Loucy (cell line): Measurements from ENCODE around the gene NPSR1.

Experiments
- EZH2phosphoT487 ChIP-seq: fragments of 200-600 bp; IDR thresholded peaks from 2 replicates; pipeline ENCODE4 v1.6.1; 2018; ENCODE audit warnings: antibody characterized with exemption, mild to moderate bottlenecking, moderate library complexity, borderline replicate concordance
- TF ChIP-seq, protein P1 (sequence below): fragments of 200-600 bp; sonication (generic); conservative IDR thresholded peaks from 2 replicates; pipeline ENCODE4 v1.5.1; 2014; ENCODE audit warnings: mild to moderate bottlenecking, antibody characterized with exemption, low read length

- TF ChIP-seq, protein P1, sequence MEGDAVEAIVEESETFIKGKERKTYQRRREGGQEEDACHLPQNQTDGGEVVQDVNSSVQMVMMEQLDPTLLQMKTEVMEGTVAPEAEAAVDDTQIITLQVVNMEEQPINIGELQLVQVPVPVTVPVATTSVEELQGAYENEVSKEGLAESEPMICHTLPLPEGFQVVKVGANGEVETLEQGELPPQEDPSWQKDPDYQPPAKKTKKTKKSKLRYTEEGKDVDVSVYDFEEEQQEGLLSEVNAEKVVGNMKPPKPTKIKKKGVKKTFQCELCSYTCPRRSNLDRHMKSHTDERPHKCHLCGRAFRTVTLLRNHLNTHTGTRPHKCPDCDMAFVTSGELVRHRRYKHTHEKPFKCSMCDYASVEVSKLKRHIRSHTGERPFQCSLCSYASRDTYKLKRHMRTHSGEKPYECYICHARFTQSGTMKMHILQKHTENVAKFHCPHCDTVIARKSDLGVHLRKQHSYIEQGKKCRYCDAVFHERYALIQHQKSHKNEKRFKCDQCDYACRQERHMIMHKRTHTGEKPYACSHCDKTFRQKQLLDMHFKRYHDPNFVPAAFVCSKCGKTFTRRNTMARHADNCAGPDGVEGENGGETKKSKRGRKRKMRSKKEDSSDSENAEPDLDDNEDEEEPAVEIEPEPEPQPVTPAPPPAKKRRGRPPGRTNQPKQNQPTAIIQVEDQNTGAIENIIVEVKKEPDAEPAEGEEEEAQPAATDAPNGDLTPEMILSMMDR = no peak
- no peak for TF ChIP-seq EZH2phosphoT487
Observed at GRCh38 chr7:34723338-34723737, 65.3 kb downstream of the NPSR1 start.
